ENCODE data around the gene PTDSS2.

Gene PTDSS2

DNA sequence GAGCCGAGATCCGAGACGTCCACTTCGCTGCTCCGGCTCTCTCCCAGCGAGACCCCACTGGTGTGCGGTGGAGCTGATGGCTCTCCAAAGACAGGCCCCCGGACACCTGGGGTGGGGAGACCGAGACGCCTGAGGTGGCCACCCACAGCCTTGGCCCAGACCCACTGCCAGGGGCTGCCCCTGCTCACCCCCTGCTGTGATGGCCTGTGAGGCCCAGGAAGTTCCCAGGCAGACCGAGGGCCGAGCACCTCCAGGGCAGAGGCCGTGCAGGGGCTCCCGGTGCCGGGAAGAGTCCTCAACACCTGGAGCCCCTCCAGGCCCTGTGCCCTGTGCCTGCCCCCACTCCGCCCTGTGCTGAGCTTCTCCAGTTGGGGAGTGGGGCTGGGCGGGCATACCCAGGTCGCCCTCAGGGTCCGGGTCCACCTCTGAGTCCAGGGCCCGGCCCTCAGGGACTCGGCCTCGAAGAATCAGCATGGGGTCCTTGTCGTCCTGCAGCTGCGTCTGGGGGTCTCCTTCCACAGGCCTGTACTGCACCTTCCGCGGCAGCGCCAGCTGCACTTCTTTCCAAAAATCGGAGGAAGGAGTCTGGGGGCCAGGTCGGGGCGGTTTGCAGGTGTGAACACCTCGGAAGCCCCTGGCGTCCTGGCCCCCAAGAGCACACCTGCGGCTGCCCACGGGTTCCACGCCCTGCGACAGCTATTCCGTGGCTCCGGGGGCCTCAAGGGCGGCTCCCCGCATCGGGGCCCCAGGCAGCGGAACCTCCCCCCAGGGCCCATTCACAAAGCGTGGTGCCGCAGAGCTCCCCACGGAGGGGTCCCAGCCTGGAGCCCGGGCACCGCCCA is 43.9 kb upstream of the PTDSS2 start:
- peak overlapping the region; percentile 44; the same call in 1 of the 2 replicates for H3K4me3 ChIP-seq (ENCODE audit: low read depth, low read length)
- TF ChIP-seq, protein P1, sequence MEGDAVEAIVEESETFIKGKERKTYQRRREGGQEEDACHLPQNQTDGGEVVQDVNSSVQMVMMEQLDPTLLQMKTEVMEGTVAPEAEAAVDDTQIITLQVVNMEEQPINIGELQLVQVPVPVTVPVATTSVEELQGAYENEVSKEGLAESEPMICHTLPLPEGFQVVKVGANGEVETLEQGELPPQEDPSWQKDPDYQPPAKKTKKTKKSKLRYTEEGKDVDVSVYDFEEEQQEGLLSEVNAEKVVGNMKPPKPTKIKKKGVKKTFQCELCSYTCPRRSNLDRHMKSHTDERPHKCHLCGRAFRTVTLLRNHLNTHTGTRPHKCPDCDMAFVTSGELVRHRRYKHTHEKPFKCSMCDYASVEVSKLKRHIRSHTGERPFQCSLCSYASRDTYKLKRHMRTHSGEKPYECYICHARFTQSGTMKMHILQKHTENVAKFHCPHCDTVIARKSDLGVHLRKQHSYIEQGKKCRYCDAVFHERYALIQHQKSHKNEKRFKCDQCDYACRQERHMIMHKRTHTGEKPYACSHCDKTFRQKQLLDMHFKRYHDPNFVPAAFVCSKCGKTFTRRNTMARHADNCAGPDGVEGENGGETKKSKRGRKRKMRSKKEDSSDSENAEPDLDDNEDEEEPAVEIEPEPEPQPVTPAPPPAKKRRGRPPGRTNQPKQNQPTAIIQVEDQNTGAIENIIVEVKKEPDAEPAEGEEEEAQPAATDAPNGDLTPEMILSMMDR (IDR thresholded peaks at IDR 0.05; ENCODE audit: control insufficient read depth, extremely low read depth, insufficient read depth), result no peak
- DNase-seq (ENCODE audit: low read depth), result no peak

- TF ChIP-seq, protein P1 (IDR thresholded peaks at IDR 0.05; ENCODE audit: control insufficient read depth, extremely low read depth, insufficient read depth), result no peak
- DNase-seq (ENCODE audit: low read depth), result no peak
- H3K4me3 ChIP-seq (ENCODE audit: low read depth, low read length), result peak overlapping the region; percentile 44
Measured at GRCh38 chr11:406796-407650, 43.1 kb upstream of the PTDSS2 start.

DNA sequence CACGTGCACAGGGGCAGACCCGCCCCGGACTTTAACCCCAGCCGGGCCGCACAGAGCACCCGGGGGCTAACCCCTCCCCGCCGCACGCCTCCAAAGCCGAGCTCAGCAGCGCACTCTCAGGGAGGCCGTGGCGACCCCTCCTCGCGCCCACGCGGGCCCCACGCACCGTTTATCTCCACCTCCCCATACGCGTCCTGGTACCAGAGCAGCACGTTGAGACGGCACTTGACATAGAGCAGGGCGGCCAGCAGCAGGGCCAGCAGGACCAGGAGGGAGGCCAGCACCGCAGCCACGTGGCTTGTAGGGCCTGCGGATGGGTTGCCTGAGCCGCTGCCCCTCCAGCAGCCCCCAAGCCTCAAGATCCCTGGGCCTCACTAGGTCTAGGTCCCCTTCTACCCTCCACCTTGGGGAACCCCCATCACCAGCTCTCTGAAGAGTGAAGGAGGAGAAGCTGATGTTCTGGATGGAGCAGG is 42.4 kb upstream of the PTDSS2 start:
- H3K4me3 ChIP-seq (ENCODE audit: low read depth, low read length), result no peak overlapping the region
- DNase-seq (ENCODE audit: low read depth), result no peak
- TF ChIP-seq, protein P1 (IDR thresholded peaks at IDR 0.05; ENCODE audit: control insufficient read depth, extremely low read depth, insufficient read depth), result no peak

DNA sequence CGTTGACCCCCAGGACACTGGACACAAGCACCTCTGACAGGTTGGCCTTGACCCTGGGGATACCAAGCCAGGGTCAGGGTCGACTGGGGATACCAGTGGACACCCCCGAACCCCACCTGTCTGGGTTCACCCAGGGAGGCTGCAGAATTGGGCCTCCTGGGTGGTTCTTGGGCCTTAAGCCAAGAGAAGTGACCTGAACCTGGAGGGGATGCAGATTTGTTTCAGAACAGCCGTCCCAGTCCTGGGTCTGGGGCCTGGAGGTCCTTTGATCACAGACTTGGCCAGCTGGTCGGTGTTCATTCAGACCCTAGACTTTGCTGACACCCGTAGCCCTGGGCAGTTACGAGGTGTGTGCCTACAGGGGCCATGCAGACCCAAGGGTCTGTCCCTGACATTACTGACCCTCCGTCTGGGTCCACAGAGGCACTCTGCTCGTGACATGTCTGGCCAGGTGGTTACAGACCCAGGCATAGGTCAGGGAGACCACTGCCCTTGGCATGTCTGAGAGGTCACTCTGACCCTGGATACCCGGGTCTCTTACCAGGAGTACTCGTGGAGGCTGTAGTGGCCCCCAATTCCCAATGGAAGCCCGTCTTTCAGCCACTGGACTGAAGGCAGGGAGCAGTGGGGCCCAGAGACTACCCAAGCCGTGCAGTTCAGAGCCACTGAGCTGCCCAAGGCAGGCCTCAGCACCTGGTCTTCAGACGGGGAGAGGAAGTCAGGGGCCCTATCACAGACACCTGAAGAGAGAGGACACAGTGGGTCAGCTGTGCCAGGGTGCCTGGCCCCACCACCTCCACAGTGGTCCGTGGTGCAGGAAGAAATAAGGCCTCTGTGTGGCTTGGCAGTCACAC is 41.7 kb upstream of the PTDSS2 start:
- DNase-seq (ENCODE audit: low read depth), result no peak
- TF ChIP-seq, protein P1 (IDR thresholded peaks at IDR 0.05; ENCODE audit: control insufficient read depth, extremely low read depth, insufficient read depth), result no peak

DNA sequence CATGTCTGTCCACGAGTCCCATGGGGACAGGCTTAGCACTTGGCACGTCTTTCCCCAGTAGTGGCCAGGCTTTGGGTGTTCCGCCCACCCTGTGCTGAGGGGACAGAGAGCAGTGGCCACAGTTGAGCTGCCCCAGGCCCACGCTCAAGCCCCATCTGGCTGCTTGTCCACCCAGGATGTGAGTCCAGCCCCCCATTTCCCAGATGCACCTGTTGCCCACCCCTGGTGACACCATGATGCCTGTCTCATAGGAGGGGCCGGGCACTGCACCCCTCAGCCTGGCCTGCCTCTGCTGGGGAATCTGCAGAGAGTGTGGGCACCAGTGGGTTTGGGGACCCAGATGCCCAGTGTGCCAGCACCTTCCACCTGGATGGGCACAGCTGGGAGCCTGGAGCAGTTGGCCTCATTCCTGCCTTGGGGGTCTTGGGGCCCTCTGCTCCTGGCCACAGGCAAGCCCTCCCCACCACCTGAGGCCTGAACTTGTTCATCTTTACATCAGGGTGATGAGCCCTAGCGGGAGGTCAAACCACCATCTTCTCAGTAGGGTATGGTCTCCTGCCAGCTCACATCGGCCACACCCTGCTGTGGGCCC is 41.0 kb upstream of the PTDSS2 start:
- no peak for DNase-seq (ENCODE audit: low read depth)

More for the DNA sequence above, 41.7 kb upstream of the PTDSS2 start:
- H3K4me3 ChIP-seq (ENCODE audit: low read depth, low read length), result no peak overlapping the region

More for the DNA sequence above, 41.0 kb upstream of the PTDSS2 start:
- TF ChIP-seq, protein P1 (IDR thresholded peaks at IDR 0.05; ENCODE audit: control insufficient read depth, extremely low read depth, insufficient read depth), result no peak
- H3K4me3 ChIP-seq (ENCODE audit: low read depth, low read length), result no peak overlapping the region
